H1 (cell line): Measurements from ENCODE around the gene DRAXIN. TPM values are rescaled to one million over a fixed set of nuclear protein-coding genes. Genes with fewer than 3 reads are reported as not detected.

Source experiments
- CTCF ChIA-PET: fragments of 300-600 bp; sonication (Branson Sonifier 250); formaldehyde crosslinking; loops from one replicate; lab custom pipeline; 2021; ENCODE audit not compliant: partially characterized antibody; lab: Charles Lee
- POLR2A ChIA-PET: fragments of 300-600 bp; sonication (Branson Sonifier 250); formaldehyde crosslinking; loops from one replicate; lab custom pipeline; 2021; ENCODE audit warnings: inconsistent platforms; ENCODE audit not compliant: partially characterized antibody; lab: Charles Lee
- DNase-seq, 2 experiments: peaks; one replicate each; pipeline versions ENCODE4 v3.0.0 to v3.0.0-alpha.2; 2010 to 2022; ENCODE audit warnings: low spot score in 2 of 2, low read depth in 1 of 2, mixed read lengths in 1 of 2
- FAIRE-seq: peaks from 2 replicates; lab custom pipeline; 2011; peaks lifted over from hg19 to GRCh38; lab: Jason Lieb, UNC
- H2AFZ ChIP-seq: 2 replicates; pipeline ENCODE4 v1.8.1; 2012; ENCODE audit warnings: low read length, inconsistent platforms
- H2AK5ac ChIP-seq: 2 replicates; pipeline ENCODE4 v1.6.1; 2013; ENCODE audit warnings: low read depth, low read length
- H2BK120ac ChIP-seq: replicated peaks from 2 replicates; pipeline ENCODE3; 2013; ENCODE audit warnings: low read depth, low read length, inconsistent platforms
- H2BK12ac ChIP-seq: 2 replicates; pipeline ENCODE4 v1.6.1; 2013; ENCODE audit warnings: low read depth, low read length
- H2BK15ac ChIP-seq: 2 replicates; pipeline ENCODE4 v1.6.1; 2013; ENCODE audit warnings: low read length
- H2BK20ac ChIP-seq: 2 replicates; pipeline ENCODE4 v1.6.1; 2013; ENCODE audit warnings: low read length
- H2BK5ac ChIP-seq: 2 replicates; pipeline ENCODE4 v1.6.1; 2013; ENCODE audit warnings: low read depth, low read length
- H3K14ac ChIP-seq: 2 replicates; pipeline ENCODE4 v1.6.1; 2013; ENCODE audit warnings: inconsistent platforms; ENCODE audit not compliant: insufficient read length
- H3K18ac ChIP-seq: 2 replicates; pipeline ENCODE4 v1.6.1; 2013; ENCODE audit warnings: low read length; ENCODE audit errors: extremely low read depth
- H3K23ac ChIP-seq: 2 replicates; pipeline ENCODE4 v1.6.1; 2013; ENCODE audit warnings: inconsistent platforms; ENCODE audit not compliant: insufficient read length
- H3K23me2 ChIP-seq: 2 replicates; pipeline ENCODE4 v1.6.1; 2013; ENCODE audit warnings: low read depth, low read length
- H3K27ac ChIP-seq: 2 replicates; pipeline ENCODE4 v1.6.1; 2011; ENCODE audit warnings: low read depth, low read length, inconsistent platforms
- H3K27me3 ChIP-seq, 4 experiments: replicated peaks in 1 of 4; 1 replicate in 1 of 4; 2 replicates in 3 of 4; pipeline versions ENCODE4 v1.6.1 to v1.8.1; 2011 to 2013; ENCODE audit warnings: low read length in 3 of 4, mild to moderate bottlenecking in 3 of 4, inconsistent platforms in 2 of 4, mixed read lengths in 2 of 4, moderate library complexity in 1 of 4; ENCODE audit not compliant: control insufficient read depth in 3 of 4, insufficient read depth in 3 of 4; ENCODE audit errors: extremely low read depth in 1 of 4
- H3K36me3 ChIP-seq, 4 experiments: 2 replicates each; pipeline versions ENCODE4 v1.6.1 to v1.8.1; 2011 to 2013; ENCODE audit warnings: mild to moderate bottlenecking in 4 of 4, low read length in 3 of 4, moderate library complexity in 2 of 4, control low read depth in 1 of 4, inconsistent platforms in 1 of 4; ENCODE audit not compliant: insufficient read depth in 4 of 4, control insufficient read depth in 2 of 4
- H3K4ac ChIP-seq: replicated peaks from 2 replicates; pipeline ENCODE3; 2013; ENCODE audit warnings: low read length, low read depth, mixed read lengths, inconsistent platforms; ENCODE audit not compliant: insufficient read length
- H3K4me1 ChIP-seq, 4 experiments: replicated peaks in 1 of 4; 1 replicate in 1 of 4; 2 replicates in 3 of 4; pipeline versions ENCODE4 v1.6.1 to v1.8.1; 2011 to 2013; ENCODE audit warnings: low read length in 3 of 4, inconsistent platforms in 2 of 4, mixed read lengths in 1 of 4; ENCODE audit not compliant: insufficient read depth in 4 of 4, control insufficient read depth in 3 of 4
- H3K4me2 ChIP-seq, 2 experiments: 2 replicates each; pipeline versions ENCODE4 v1.6.1 to v1.8.1; 2011 to 2013; ENCODE audit warnings: low read depth in 2 of 2, low read length in 2 of 2, control low read depth in 1 of 2, inconsistent platforms in 1 of 2, mild to moderate bottlenecking in 1 of 2; ENCODE audit not compliant: insufficient read depth in 1 of 2
- H3K4me3 ChIP-seq, 4 experiments: fragments of 200-600, 300-600 bp in 1 of 4; sonication (generic), shearing (Covaris generic), sonication (Bioruptor Twin) in 1 of 4; 2 replicates each; pipeline versions ENCODE4 v1.5.1 to v1.8.1; 2011 to 2016; ENCODE audit warnings: low read length in 4 of 4, low read depth in 3 of 4, control low read depth in 2 of 4, inconsistent platforms in 2 of 4, mild to moderate bottlenecking in 2 of 4, mixed read lengths in 1 of 4, moderate library complexity in 1 of 4; ENCODE audit not compliant: insufficient read depth in 2 of 4; ENCODE audit errors: extremely low read depth in 1 of 4
- H3K56ac ChIP-seq: replicated peaks from 2 replicates; pipeline ENCODE3; 2013; ENCODE audit warnings: low read depth, mild to moderate bottlenecking, mixed read lengths, low read length, inconsistent platforms; ENCODE audit not compliant: insufficient read length
- H3K79me1 ChIP-seq: 2 replicates; pipeline ENCODE4 v1.6.1; 2013; ENCODE audit warnings: low read depth, low read length, control low read depth
- H3K79me2 ChIP-seq, 2 experiments: 2 replicates each; pipeline versions ENCODE4 v1.6.1 to v1.8.1; 2012 to 2013; ENCODE audit warnings: low read length in 2 of 2, mild to moderate bottlenecking in 2 of 2, inconsistent platforms in 1 of 2; ENCODE audit not compliant: insufficient read depth in 2 of 2, control insufficient read depth in 1 of 2
- H3K9ac ChIP-seq, 4 experiments: replicated peaks in 1 of 4; 1 replicate in 1 of 4; 2 replicates in 3 of 4; pipeline versions ENCODE4 v1.6.1 to v1.8.1; 2011 to 2013; ENCODE audit warnings: low read depth in 3 of 4, low read length in 3 of 4, control low read depth in 2 of 4, mild to moderate bottlenecking in 2 of 4, moderate library complexity in 2 of 4, inconsistent platforms in 1 of 4; ENCODE audit errors: extremely low read depth in 1 of 4
- H3K9me3 ChIP-seq, 2 experiments: 2 replicates each; pipeline versions ENCODE4 v1.6.1 to v1.8.1; 2012 to 2013; ENCODE audit warnings: mild to moderate bottlenecking in 2 of 2, moderate library complexity in 2 of 2, control low read depth in 1 of 2, inconsistent platforms in 1 of 2, low read depth in 1 of 2, low read length in 1 of 2, mixed read lengths in 1 of 2; ENCODE audit not compliant: insufficient read depth in 2 of 2
- H4K20me1 ChIP-seq, 2 experiments: replicated peaks in 1 of 2; 2 replicates each; pipeline versions ENCODE3 to v1.8.1; 2011 to 2013; ENCODE audit warnings: inconsistent platforms in 2 of 2, low read length in 2 of 2, mild to moderate bottlenecking in 1 of 2; ENCODE audit not compliant: insufficient read depth in 2 of 2, control insufficient read depth in 1 of 2
- H4K5ac ChIP-seq: 2 replicates; pipeline ENCODE4 v1.6.1; 2013; ENCODE audit warnings: low read length, low read depth, mixed read lengths, inconsistent platforms; ENCODE audit not compliant: insufficient read length
- H4K8ac ChIP-seq: 2 replicates; pipeline ENCODE4 v1.8.0; 2013; ENCODE audit warnings: mild to moderate bottlenecking, moderate library complexity, low read length, inconsistent platforms; ENCODE audit not compliant: insufficient read depth; ENCODE audit errors: extremely low read depth
- H4K91ac ChIP-seq: replicated peaks from 2 replicates; pipeline ENCODE3; 2013; ENCODE audit warnings: low read length, mixed read lengths, inconsistent platforms; ENCODE audit not compliant: insufficient read length
- ATF3 ChIP-seq: IDR thresholded peaks from 2 replicates; pipeline ENCODE4 v1.6.1; 2011; ENCODE audit warnings: low read depth, mild to moderate bottlenecking, low read length; ENCODE audit not compliant: insufficient read depth
- CBX8 ChIP-seq: fragments of 300-800, 300-1000 bp; sonication (generic); IDR thresholded peaks from 2 replicates; pipeline ENCODE4 v1.7.1; 2016; ENCODE audit warnings: low read depth, low read length, borderline replicate concordance
- GTF2F1 ChIP-seq: IDR thresholded peaks from 2 replicates; pipeline ENCODE4 v1.6.1; 2012; ENCODE audit warnings: low read depth, low read length, improper control_type of control experiment, borderline replicate concordance
- MAX ChIP-seq: IDR thresholded peaks from 2 replicates; pipeline ENCODE4 v1.6.1; 2012; ENCODE audit warnings: inconsistent platforms
- SAP30 ChIP-seq: fragments of 300-600 bp; sonication (generic); IDR thresholded peaks from 2 replicates; pipeline ENCODE4 v1.7.1; 2012; ENCODE audit warnings: low read length, moderate library complexity, mild to moderate bottlenecking, inconsistent platforms; ENCODE audit not compliant: insufficient read depth, insufficient replicate concordance
- WGBS, 2 experiments: shearing (Covaris generic) in 1 of 2; methylation state at CpG; one replicate each; pipeline versions ENCODE4 v1.1.6 to v1.1.7; 2013 to 2015; ENCODE audit warnings: low lambda C conversion rate in 2 of 2, mixed read lengths in 2 of 2, inconsistent platforms in 1 of 2, low coverage in 1 of 2, missing lambda C conversion rate in 1 of 2; ENCODE audit not compliant: insufficient replicate concordance in 2 of 2, insufficient coverage in 1 of 2, insufficient read length in 1 of 2; ENCODE audit errors: extremely low coverage in 1 of 2, missing lambda C conversion rate in 1 of 2; 5-methylcytosine and 5-hydroxymethylcytosine counted together
- polyA plus RNA-seq, 7 experiments: library from polyadenylated mRNA; depleted of rRNA in 3 of 7; stranded (reverse) in 5 of 7; unstranded in 2 of 7; fragments of >200 nt in 5 of 7; fragments of 200-250 nt in 2 of 7; gene quantifications; 1 replicate in 5 of 7; 2 replicates in 1 of 7; 4 replicates in 1 of 7; pipeline versions ENCODE4 v1.2.1 to v1.2.3, GENCODE V29; 2011 to 2013; ENCODE audit warnings: missing spikeins in 2 of 7, mixed read lengths in 2 of 7
- total RNA-seq: library from RNA; stranded (reverse); fragmentation: NEBNext Ultra II Directional; extraction: Animal tissue kit (Norgen Biotek cat#: 25700); gene quantifications from 2 replicates; pipeline ENCODE4 v1.2.1, GENCODE V29; 2021

DRAXIN gene
- total and polyA plus RNA-seq, 2 of the 8 experiments (the other 6 are each of a cell fraction or from before 2014, with no cell fraction given), result 4.6 to 17.6 TPM

DNA sequence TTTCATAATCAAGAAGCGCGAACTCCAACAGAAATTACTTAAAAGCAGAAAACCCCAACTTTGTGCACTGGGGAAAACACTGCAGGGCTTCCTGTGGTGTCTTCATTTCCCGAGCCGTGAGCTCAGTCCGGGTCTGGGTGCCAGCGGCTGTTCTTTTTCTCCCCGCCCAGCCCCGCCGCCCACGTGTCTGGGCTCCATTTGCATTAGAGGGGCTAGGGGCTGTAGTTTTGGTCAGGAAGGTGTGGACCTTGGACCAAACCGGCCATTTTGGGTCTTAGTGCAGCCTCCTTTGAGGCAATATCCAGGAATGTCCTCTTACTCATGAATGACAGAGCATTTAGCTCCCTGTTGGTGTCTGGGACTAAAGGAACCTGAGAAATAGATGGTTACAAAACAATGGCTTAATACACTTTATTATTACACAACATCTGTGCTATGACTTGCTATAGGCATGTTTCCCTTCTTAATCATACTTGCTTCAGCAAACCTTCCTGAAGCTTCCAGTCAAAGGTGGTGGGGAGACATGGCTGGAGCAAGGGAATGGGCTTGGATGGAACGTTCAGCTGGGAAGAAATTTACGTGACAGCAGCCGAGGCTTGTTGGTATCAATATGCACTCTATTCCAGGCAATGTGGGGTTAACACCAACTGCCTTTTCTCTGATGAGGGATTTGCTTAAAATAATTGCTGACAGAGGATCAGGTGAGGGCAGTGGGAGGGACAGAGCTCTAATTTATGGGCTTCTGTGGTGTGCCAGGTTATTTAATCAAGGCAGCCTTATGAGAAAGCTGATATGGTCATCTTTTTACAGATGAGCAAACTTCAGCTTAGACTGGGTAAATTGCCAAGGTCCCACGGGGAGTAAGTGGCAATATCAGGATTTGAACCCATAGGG, 45.5 kb downstream of the DRAXIN start:
- Histone ChIP-seq H2AFZ (no peak overlapping the region; the same call in 1 of the 2 replicates), H2BK12ac (peak overlapping the region; percentile 69), H3K56ac (peak overlapping the region; percentile 82), H2BK20ac (no peak overlapping the region), H2BK15ac (peak overlapping the region; percentile 2; the same call in 1 of the 2 replicates), H3K9me3 (no peaks in the 10 kb centered on the region), H4K8ac (peak overlapping the region; percentile 74; the same call in 1 of the 2 replicates), H3K4me3 (peak overlapping the region; percentile 58 to 86 (median 80)), H4K91ac (peak overlapping the region; percentile 81), H3K4ac (peak overlapping the region; percentile 49), H3K9ac (peak overlapping the region in 3 of 4 experiments; percentile 52 to 75 (median 56); a peak in 6 of 7 replicates), H2BK120ac (peak overlapping the region; percentile 19), H3K14ac (no peak overlapping the region), H4K20me1 (no peaks in the 10 kb centered on the region), H3K23ac (no peak overlapping the region), H3K27me3 (no peaks in the 10 kb centered on the region), H4K5ac (peak overlapping the region; percentile 97), H3K23me2 (peaks cover 10% of the 10 kb centered on the region), H3K4me1 (peaks cover 5 to 33% (median 9%) of the 10 kb centered on the region in 4 experiments), H3K79me2 (peaks cover 0 to 9% of the 10 kb centered on the region in 2 experiments; a peak in 1 of 4 replicates), H3K36me3 (no peaks in the 10 kb centered on the region), H3K18ac (peak overlapping the region; percentile 93), H2AK5ac (peak overlapping the region; percentile 44; the same call in 1 of the 2 replicates), H3K79me1 (0 out of 2 replicates have a peak, but pooled peaks cover 2% of the 10 kb centered on the region), H3K27ac (peak overlapping the region; percentile 83), H3K4me2 (peak overlapping the region; percentile 96), H2BK5ac (peak overlapping the region; percentile 98)
- ChIA-PET CTCF (interaction anchor here (0.9 to 3.6 kb wide), 13 partner anchors 12 to 230 kb away, joined by 3 to 21 read pairs (median 4); partner anchors contain the start of gene FBXO6), POLR2A (interaction anchor here (0.6 to 5.1 kb wide), 36 partner anchors 9 to 451 kb away, joined by 3 to 35 read pairs (median 4); partner anchors contain the start of genes C1orf167, DISP3, DRAXIN and FBXO2)
- DNase-seq, result peak in 1 of 2 experiments; percentile 61
- no peak for FAIRE-seq
- WGBS, 2 experiments, result 20% methylated on average over 14 of the region's 15 CpGs; no CpG with 5 or more reads in 1 of the 2 experiments
- TF ChIP-seq MAX, result peak; percentile 93
- no peak for TF ChIP-seq CBX8
- TF ChIP-seq SAP30, result peak; percentile 69
- no peak for TF ChIP-seq ATF3
- TF ChIP-seq GTF2F1, result no peak
